Activated naive CD8-positive, alpha-beta T cell treated with anti-CD3 and anti-CD28 coated beads, Interleukin-2, amount 50 U/mL, for 16 hours (primary cell): ENCODE measurements around the gene INMT.

Source experiments
- DNase-seq: peaks from one replicate; pipeline ENCODE4 v3.0.0-alpha.2; 2020; ENCODE audit warnings: low read depth, low spot score

Gene INMT

GRCh38 chr7:30750683-30751650 lies 968 bp upstream of the INMT start:
- no peak for DNase-seq

GRCh38 chr7:30752484-30752883 lies 549 bp downstream of the INMT start:
- no peak for DNase-seq

GRCh38 chr7:30752979-30753378 lies 1.0 kb downstream of the INMT start:
- no peak for DNase-seq

- no peak for DNase-seq
These were observed 2.5 kb downstream of the INMT start for GRCh38 chr7:30754315-30754877.

GRCh38 chr7:30755384-30756154 lies 3.6 kb downstream of the INMT start:
- no peak for DNase-seq

GRCh38 chr7:30757342-30757692 lies 5.4 kb downstream of the INMT start:
- no peak for DNase-seq

- no peak for DNase-seq
These were observed 8.7 kb downstream of the INMT start for GRCh38 chr7:30760514-30761213.

GRCh38 chr7:30761214-30762156 lies 9.6 kb downstream of the INMT start:
- no peak for DNase-seq

- no peak for DNase-seq
These were observed 12.4 kb downstream of the INMT start for GRCh38 chr7:30764030-30764975.

- DNase-seq = no peak
These were observed 13.5 kb downstream of the INMT start for GRCh38 chr7:30765408-30765807.

GRCh38 chr7:30770845-30771173 lies 18.9 kb downstream of the INMT start:
- no peak for DNase-seq

- DNase-seq = peak; percentile 29
These were observed 19.4 kb downstream of the INMT start, which contains the start of gene MINDY4 for GRCh38 chr7:30771174-30771879. TSS of gene MINDY4 (plus strand) at chr7:30771417. CDS start at chr7:30771494, 77 bp downstream.

- no peak for DNase-seq
These were observed 20.0 kb downstream of the INMT start for GRCh38 chr7:30771880-30772425.

- DNase-seq = no peak
These were observed 21.0 kb downstream of the INMT start for GRCh38 chr7:30772984-30773383.

- no peak for DNase-seq
These were observed 24.1 kb downstream of the INMT start for GRCh38 chr7:30775992-30776391.

- DNase-seq = no peak
These were observed 25.0 kb downstream of the INMT start for GRCh38 chr7:30776971-30777370.

- no peak for DNase-seq
These were observed 26.5 kb downstream of the INMT start for GRCh38 chr7:30778255-30779025.

GRCh38 chr7:30779574-30779973 lies 27.6 kb downstream of the INMT start:
- no peak for DNase-seq
